Activated CD4-positive, alpha-beta T cell treated with anti-CD3 and anti-CD28 coated beads for 24 hours (primary cell): ENCODE data around the gene CDCA4.
"Not testable (repeated sequence)": the region's sequence is repeated elsewhere in the genome, so short reads cannot be mapped to it uniquely, and the experiment has no call there.

Source experiments
- DNase-seq, 2 donors: peaks; one replicate each; pipeline ENCODE4 v3.0.0-alpha.2; 2020; ENCODE audit warnings: low read depth in 2 of 2

The CDCA4 gene

DNA sequence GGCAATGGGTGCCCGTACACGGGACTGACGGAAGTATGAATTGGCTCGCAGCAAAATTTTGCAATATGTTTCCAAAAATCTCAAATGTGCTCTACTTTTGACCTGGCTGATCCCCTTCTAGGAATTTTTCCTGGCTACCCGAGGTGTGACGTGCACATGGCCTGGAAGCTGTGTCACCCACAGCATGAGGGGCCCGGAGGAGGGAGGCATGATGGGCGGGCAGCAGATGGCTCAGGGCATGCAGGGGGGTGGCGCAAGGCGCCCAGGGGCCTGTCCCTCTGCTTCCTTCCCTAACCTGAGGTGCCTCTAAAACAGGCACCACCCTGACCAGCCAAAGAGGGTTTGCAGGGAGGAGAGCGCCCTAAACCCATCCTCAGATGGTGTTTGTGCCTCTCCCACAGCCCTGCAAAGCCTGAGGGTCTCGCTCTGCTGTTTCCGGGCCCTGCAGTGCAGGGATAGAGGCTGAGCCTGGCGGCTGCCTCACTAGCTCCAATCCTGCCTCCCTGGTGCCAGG lies 37.7 kb upstream of the CDCA4 start:
- no peak for DNase-seq

DNA sequence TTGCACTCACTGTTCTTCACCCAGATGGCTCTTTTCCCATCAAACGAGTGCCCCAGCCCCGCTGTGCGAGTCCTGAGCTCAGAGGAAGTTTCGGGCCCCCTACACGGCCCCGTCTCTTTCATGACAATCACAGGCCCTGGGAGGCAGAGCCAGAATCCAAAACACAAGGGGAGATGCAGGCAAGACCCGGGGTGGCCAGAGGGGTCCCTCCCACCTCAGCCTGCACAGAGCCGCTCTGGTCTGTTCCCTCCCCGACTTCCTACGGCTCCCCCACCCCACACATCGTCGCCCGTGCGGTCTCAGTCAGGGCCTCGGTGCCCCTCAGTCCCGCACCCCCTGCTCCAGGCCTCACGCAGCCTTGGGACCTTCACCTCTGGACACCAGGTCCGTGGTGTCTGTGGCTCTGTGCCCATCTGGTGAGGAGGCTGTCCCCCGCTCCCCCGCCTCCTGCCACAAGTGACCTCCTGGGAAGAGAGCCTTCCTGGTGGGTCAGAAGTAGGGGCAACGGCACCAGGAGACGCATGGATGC lies 35.5 kb upstream of the CDCA4 start:
- DNase-seq, result no peak

DNA sequence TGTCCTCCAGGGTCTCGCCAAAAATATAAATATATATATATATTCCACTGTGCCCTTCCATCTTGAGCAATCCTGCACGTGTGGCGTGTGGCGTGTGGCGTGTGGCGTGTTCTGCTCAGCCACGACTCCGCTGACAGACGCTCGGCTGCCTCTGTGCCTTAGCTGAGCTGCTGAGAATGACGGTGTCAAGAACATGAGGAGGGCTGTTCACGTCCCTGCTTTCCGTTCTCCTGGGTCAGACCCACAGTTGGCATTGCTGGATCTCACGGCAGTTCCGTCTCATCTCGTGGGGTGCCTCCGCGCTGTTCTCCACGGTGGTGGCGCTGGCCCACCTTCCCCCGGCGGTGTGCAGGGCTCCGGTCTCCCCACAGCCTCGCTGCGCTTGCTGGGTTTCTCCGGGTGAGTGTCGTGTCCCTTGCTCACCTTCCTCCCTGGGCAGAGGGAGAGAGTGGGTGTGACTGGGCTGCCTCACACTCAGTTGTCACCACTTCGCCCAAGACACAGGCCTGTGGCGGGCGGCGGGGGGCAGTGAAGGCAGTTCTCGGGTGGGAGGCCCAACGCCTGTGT lies 34.9 kb upstream of the CDCA4 start:
- no peak for DNase-seq

DNA sequence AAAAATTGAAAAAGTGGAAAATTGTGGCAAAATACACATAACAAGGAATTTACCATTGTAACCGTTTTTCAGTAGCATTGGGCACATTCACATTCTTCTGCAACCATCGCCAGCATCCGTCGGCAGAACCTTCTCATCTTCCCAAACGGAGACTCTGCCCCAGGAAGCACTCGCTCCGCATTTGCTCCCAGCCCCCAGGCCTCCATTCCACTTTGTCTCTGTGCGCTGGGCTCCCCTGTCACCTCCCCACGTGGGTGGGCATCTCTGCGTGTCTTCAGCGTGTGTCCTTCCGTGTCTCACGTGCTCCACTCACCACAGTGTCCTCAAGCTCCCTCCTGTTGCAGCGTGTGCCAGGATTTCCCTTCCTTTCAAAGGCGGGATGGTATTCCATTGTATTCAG lies 34.5 kb upstream of the CDCA4 start:
- DNase-seq, result no peak

DNA sequence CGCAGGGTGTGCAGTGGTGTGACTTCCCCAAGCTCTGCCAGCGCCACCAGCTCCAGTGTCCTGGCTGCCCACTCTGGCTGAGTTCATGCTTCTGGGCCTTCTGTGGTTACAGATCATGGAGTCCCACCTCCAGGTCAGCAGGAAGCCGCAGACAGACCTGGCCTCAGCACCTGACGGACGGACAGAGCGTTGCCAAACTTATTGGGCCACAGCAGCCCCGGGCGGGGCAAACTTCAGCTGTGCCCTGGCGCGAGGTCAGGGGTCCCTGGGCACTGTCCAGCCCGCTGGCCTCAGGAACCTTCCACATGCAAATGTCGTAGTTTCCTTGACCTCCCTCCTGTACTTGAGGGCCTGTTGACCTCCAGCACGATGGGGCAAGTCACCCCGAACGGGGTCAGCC lies 33.1 kb upstream of the CDCA4 start:
- DNase-seq, result no peak

DNA sequence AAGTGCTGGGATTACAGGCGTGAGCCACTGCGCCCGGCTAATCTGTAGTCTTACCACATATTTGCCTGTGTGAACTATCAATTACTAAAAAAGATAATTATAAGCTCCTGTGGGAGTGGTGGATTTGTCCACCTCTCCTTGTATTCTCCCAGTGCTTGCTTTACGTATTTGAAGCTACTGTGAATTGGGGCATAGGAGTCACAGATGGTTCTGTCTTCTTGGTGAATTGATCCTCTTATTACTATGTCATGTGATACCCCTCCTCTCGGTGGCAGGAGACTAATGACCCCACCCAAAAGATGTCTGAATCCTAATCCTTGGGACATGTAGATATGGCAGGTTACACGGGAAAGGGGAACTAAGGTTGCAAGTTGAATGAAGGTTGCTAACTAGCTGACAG lies 32.5 kb upstream of the CDCA4 start:
- no peak for DNase-seq

DNA sequence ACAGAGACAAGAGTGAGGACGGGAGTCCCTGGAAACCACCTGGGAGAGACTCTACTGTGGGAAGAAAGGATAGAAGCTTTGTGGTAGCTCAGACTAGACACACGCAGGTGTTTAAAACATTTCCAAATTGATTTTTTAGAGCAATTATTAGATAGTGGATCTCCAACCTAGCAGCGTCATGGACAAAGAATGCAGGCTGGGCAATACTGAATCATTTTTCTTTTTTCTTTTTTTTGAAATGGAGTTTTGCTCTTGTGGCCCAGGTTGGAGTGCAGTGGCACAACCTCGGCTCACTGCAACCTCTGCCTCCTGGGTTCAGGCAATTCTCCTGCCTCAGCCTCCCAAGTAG lies 31.2 kb upstream of the CDCA4 start:
- DNase-seq, result no peak

DNA sequence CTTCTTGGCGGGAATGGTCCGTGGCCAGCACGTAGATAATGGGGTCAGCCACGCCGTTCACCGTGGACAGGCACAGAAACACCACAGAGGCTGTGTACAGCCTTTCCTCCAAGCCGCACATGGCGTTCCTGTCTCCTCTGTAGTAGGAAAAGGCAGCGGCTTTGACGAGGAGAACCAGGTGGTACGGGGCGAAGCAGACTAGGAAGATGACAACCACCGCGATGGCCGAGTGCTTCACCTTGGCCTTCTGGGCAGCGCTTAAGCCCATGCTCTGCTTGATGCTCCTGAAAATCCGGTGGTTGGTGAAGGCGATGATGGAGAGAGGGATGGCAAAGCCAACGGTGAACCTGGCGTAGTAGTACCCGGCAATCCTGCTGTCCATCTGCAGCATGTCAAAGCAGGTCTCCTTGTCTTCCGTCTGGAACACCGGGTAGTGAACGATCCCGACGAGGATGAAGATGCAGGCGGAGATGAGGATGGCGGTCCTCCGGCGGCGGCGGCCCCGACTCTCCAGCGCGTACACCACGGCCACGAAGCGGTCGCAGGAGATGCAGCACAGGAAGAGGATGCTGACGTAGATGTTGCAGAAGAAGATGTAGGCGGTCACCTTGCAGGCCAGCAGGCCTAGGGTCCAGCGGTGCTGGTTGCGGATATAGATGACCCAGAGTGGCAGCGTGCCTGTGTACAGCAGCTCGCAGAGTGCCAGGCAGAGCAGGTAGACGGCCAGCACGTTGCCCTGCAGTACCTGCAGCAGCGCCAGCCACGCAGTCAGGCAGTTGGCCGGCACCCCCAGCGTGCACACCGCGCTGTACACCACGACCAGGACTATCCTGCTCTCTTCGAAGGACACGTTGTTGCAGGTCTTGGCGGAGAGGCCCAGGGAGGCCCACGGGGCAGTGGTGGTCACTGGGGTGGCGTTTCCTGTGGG lies 30.6 kb upstream of the CDCA4 start:
- DNase-seq, result no peak

DNA sequence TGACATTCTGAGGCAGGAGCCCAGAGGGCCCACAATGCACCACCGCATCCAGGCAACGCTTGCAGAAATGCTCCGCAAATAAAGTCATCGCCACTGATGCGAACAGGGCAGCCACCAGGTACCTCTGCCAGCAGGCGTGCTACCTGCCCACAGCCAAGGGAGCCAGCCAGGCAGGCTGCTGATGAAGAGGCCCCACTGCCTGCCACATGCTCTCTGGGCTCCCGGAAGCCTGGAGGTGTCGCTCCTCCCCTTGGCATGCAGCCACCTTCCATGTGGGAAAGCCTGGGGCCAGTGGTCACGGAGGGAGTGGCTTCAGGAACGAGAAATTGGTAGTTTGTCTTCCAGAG lies 29.6 kb upstream of the CDCA4 start:
- DNase-seq, result no peak

DNA sequence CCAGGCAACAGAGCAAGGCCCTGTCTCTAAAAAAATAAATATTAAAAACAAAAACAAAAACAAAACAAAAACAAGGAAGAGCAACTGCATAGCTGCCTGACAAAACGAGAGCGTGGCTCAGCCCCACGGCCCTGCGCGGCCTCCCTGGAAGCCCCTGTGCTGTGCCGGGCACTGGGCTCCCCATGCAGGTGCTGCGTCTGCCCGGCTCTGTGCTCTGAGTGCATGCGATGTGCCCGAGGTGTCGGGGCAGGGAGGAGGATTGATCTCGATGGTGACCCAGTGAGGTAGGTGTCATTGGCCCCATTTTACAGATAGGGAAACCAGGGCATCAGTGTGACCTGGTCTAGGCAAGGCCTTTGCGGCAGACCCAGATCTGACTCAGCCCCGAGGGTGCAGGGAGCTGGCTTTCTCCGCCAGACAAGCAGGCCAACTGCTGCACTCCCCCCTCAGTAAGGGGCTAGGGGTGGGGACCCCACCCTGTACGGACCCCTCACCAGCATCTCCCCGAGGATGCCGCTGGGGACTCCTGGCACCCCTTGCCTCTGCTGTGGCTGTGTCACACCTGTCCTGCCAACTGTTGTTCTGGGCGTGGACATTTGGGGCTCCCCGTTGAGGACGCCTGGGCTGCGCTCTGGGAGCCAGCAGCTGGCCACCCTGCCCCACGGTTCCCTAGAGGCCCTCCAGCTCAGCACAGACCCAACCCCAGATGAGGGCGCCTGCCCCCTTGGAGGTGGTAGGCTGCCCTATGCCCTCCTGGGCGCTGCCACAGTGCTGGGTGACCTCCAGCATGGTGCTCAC lies 29.1 kb upstream of the CDCA4 start:
- DNase-seq, result no peak

DNA sequence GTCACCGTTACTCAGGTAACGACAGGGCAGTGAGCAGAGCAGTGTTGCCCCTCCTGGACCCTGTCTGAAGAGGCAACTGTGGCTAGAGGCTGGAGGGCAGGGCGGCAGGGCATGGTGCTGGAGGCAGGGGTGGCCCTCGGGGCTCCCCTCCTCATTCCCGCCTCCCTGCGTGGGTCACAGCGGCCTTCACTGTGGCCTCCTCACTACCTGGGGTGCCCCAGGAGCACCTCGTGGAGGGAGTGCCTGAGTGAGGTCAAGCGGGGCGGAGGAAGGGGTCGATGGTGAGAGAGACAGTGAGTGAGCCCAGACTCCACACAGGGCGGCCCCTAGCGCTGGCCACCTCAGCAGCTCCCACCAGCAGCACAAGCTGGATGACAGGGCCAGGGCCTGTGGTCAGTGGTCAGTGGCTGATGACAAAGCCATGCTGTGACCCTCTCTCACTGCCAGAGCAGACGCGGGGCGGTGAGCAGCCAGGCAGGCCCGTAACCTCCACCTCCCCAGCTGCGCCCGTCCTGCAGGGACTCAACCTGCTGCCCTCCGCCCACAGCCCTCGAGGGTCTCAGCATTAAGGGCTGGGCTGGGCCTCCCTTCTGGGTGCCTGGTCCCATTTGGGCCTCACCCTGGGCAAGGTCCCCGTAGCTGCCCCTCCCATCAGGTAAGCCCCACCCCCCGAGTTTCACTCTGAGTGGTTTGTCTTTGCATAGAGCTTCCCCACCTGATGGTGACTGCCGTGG lies 26.6 kb upstream of the CDCA4 start:
- no peak for DNase-seq

DNA sequence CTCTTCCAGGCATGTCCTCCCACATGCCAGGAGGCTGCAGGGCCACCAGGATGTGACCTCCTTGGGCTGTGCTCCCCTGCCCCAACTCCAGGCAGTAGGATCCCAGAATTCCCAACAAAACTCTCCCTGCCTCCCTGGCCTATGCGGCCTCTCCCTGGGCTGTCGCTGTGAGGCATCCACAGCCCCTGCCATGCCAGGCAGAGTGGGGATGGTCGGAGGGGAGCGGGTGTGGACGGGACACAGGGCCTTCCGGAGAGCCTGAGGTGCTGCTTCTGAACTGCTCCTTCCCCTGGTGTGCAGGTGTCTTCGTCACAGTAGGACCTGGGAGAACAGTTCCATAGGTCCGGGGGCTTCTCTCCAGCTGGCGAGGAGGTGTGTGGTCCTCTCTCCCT lies 26.0 kb upstream of the CDCA4 start:
- DNase-seq, result no peak

DNA sequence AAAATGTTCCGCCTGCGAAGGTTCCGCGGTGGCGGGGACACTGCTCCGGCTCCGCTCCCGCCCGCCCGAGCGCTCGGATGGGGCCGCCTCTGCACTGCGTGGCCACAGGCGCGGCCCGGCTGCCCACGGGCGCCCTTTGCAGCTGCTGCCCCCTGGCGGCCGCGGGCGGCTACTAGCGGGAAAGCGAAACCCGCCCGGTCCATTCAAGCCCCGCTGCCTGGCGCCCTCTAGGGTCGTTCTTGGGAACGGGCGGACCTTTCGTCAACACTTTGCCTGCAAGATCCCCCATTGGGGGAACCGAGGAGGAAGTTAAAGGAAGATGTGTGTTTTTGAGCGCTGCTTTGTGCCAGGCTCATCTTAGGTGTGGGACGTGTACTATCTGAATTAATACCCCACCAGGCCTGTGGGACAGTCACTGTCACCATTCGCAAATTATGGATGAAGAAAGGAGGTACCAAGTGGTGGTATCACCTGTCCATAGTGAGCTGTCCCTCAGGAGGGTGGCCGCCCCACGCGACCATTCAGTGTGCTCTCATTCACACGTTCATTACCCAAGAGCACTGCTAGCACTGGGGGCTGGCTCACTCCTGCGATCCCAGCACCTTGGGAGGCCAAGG lies 24.9 kb upstream of the CDCA4 start:
- DNase-seq, result peak; percentile 93 to 95

DNA sequence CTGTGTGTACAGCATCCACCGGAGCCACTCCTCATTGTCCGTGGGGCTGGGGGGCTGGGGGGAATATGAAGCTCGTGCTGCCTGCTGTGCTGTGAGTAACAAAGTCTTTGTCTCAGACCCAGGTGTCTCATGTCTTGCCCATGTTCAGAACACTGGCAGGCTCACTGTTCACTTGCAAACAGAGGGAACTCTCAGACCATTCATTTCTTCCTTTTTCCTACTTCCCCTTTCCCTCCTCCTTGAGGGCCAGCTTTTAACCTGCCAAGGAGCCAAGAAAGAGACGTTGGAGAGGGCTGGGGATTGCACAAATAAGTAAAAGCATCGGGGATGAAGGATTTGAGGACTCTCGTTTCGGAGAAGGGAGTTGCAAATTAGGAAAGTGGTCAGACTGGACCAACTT lies 22.8 kb upstream of the CDCA4 start:
- no peak for DNase-seq

DNA sequence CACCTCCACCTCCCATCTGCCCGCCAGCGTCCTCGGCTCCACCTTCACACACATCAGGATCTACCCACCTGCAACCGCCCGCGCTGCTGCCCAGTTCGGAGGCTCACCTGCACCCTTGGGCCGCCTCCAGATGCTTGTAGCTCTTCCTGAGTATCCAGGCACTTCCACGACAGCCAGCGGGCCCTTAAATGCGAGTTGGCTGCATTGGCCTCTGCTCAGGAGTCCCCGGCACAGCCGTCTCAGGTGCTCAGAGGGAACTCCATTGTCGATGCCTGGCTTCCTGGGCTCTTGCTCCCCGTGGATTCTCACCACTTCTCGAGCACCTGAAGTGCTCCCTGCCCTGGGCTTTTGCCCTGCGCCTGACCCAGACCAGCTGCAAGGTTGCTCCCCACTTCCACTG lies 21.9 kb upstream of the CDCA4 start:
- no peak for DNase-seq

DNA sequence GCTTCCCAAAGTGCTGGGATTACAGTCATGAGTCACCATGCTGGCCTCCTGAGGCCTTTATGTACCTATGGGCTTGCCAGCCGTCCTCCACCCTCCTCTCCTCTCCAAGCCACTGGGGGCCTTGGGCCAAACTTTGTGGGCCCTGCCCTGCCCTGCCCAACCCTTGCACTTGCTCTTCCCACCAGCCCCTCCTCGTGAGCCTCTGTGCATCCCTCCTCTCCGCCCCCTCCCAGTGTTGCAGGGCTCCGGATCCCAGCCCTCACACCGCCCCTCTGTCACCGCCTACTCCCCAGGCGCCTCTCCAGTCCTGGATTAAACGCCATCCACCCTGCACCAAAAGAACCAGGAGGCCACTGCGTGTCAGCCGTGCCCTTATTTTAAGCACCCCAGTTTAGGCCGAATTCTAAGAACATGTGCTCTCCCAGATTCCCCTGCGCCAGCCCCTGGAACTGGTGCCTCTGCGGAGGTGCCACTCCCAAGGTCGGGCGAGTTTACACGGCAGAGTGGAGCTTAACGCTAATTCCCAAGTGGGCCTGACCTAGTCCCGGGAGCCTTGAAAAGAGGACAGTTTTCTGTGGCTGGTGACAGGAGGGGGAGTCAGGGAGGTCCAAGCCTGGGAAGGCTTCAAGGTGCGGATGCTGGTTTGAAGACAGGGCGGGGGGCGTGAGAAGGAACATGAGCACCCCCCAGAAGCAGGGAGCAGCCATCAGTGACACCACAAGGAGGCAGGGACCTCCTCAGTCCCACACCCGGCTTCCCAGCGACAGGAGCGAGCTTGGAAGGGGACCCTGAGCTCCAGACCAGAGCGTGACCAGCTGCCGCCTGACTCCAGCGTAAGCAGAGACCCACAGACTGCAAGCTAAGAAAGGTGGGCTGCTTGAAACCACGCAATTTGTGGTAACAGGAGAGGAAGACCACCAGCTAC lies 21.2 kb upstream of the CDCA4 start:
- no peak for DNase-seq

DNA sequence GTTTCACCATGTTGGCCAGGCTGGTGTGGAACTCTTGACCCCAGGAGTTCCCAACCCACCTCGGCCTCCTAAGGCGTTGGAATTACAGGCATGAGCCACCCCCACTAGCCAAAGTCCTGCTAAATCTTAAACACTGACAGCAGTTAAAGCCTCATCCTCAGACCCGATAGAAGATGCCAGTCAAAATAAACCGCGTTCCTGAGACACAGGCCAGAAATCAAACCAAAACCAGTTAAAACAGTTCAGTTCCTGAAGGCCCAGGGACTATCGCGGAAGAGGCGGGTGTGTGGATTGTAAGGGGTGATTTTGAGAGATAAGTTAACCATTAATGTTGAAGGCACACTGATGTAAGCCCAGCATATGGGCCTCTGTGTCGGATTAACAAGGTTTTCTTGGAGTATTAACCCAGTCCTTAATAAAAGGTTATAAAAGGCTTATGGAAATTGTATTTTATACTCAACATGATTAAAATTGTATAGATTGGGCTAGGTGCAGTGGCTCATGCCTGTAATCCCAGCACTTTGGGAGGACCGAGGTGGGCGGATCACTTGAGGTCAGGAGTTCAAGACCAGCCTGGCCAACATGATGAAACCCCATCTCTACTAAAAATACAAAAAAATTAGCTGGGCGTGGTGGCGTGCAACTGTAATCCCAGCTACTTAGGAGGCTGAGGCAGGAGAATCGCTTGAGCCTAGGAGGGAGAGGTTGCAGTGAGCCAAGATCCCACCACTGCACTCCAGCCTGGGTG lies 18.7 kb upstream of the CDCA4 start:
- no peak for DNase-seq

DNA sequence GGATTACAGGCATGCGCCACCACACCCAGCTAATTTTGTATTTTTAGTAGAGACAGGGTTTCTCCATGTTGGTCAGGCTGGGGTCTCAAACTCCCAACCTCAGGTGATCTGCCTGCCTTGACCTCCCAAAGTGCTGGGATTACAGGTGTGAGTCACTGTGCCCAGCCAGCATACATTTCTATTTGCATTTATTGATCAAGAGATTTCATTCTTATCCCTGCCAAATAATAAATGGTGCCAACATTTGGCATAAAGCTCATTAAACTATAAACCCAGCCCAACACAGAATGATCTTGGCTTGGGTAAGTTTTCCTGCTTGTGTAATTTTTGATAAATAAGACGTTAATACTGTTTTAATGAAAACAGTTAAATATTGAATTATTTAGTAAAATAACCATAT lies 14.7 kb upstream of the CDCA4 start:
- DNase-seq, result not testable (repeated sequence)

DNA sequence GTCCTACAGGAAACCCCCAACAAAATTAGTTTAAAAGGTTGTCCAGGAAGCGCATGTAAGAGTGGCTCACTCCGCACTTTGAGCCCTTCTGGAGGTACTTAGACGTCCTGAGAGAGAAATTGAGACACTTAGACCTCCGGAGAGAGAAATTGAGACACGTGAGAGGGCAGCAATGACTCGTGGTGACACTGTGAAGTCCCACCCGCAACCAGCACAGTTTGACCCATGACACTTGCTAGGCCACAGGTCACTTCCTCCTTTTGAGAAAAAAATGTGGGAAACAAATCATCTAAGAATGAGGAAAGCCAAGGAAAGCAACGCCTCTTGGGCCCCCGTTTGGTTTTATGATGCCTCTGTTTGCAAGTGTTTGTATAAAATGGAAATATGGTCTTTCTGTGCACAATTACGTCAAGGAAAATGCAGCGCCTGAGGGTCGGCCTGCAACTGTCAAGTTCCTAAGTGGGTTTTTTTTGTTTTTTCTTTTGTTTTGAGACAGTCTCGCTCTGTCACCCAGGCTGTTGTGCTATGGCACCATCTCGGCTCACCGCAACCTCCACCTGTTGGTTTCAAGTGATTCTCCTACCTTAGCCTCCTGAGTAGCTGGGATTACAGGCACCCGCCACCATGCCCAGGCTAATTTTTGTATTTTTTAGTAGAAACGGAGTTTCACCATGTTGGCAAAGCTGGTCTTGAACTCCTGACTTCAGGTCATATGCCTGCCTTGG lies 13.6 kb upstream of the CDCA4 start:
- no peak for DNase-seq
